NCI-H345 (cell line): ENCODE measurements around the gene BLOC1S5.
A peak's percentile ranks its signal among the peaks of the same experiment; 100 is the strongest.
"Not testable (repeated sequence)": the region's sequence is repeated elsewhere in the genome, so short reads cannot be mapped to it uniquely, and the experiment has no call there.

ENCODE experiments used
- DNase-seq: peaks from one replicate; lab custom pipeline; 2025; lab: John Stamatoyannopoulos, UW

BLOC1S5 gene

GRCh38 chr6:8043221-8043620, 21.0 kb downstream of the BLOC1S5 start:
- no peak for DNase-seq

- DNase-seq: no peak
These were observed 22.1 kb downstream of the BLOC1S5 start for GRCh38 chr6:8041913-8042583.

GRCh38 chr6:8034107-8034506, 30.1 kb downstream of the BLOC1S5 start:
- DNase-seq: not testable (repeated sequence)

- DNase-seq: no peak
These were observed 33.3 kb downstream of the BLOC1S5 start for GRCh38 chr6:8030920-8031319.

GRCh38 chr6:8029243-8029870, 34.8 kb downstream of the BLOC1S5 start:
- DNase-seq: no peak

GRCh38 chr6:8027965-8028651, 36.1 kb downstream of the BLOC1S5 start:
- DNase-seq: no peak

GRCh38 chr6:8026800-8027199, 37.4 kb downstream of the BLOC1S5 start:
- no peak for DNase-seq

- DNase-seq: no peak
These were observed 39.0 kb downstream of the BLOC1S5 start for GRCh38 chr6:8025191-8025590.

GRCh38 chr6:8023638-8024037, 40.6 kb downstream of the BLOC1S5 start:
- DNase-seq: no peak

- no peak for DNase-seq
These were observed 44.1 kb downstream of the BLOC1S5 start for GRCh38 chr6:8020083-8020482.

- DNase-seq: no peak
These were observed 46.5 kb downstream of the BLOC1S5 start for GRCh38 chr6:8017705-8018104.

GRCh38 chr6:8017276-8017701, 46.9 kb downstream of the BLOC1S5 start:
- DNase-seq: no peak

GRCh38 chr6:8014947-8015346, 49.2 kb downstream of the BLOC1S5 start:
- no peak for DNase-seq

- no peak for DNase-seq
These were observed 50.4 kb downstream of the BLOC1S5 start for GRCh38 chr6:8013763-8014162.

- DNase-seq: peak; percentile 2
These were observed 58.0 kb downstream of the BLOC1S5 start for GRCh38 chr6:8006208-8006607.

GRCh38 chr6:8005136-8005535, 59.1 kb downstream of the BLOC1S5 start:
- no peak for DNase-seq

- DNase-seq: no peak
These were observed 63.6 kb downstream of the BLOC1S5 start for GRCh38 chr6:8000636-8001035.

- no peak for DNase-seq
These were observed 64.0 kb downstream of the BLOC1S5 start for GRCh38 chr6:8000188-8000596.

GRCh38 chr6:7999201-7999600, 65.0 kb downstream of the BLOC1S5 start:
- DNase-seq: no peak

- DNase-seq: no peak
These were observed 66.0 kb downstream of the BLOC1S5 start for GRCh38 chr6:7998103-7998725.

GRCh38 chr6:7997286-7997685, 66.9 kb downstream of the BLOC1S5 start:
- DNase-seq: no peak

GRCh38 chr6:7996538-7997111, 67.6 kb downstream of the BLOC1S5 start:
- DNase-seq: no peak
